ENCODE results near the gene IQCE. TPM values are rescaled to one million over a fixed set of nuclear protein-coding genes. Genes with fewer than 3 reads are reported as not detected.

The IQCE gene
- total and polyA plus RNA-seq, 2 donors (not counting 1 experiment from before 2014, with no cell fraction given): 5.3 to 8.3 TPM

DNA sequence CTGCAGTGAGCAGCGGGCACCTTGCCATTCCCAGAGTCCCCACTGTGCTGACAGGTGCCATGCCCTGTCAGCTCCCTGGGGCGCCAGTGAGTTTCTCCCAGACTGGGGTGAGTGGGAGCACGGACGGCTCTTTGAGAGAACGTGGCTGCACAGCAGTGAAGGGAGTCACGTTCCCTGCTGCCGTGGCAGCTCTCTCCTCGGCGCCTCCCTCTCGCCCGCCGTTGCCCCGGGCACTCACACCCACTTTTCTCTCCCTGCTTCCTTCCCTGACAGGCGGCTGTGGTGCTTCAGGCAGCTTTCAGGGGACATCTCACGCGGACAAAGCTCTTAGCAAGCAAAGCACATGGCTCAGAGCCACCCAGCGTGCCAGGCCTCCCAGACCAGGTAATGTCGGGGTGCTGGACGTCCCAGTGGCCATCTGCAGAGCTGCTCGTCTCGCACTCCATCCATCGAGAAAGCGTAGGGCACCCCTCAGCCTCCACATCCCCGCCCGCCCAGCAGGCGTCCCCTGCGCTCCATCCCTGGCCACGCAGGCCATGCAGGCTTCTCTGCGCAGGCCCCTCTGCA is 45.9 kb downstream of the IQCE start:
- peaks cover 5% of the 10 kb centered on the region for H3K36me3 ChIP-seq (ENCODE audit: control insufficient read depth, insufficient read depth, low read length)
- H3K4me3 ChIP-seq (replicated peaks in 1 of 4; ENCODE audit: control extremely low read depth in 1 of 4, insufficient read depth in 1 of 4, low read depth in 3 of 4, low read length in 4 of 4): no peak overlapping the region
- no peaks in the 10 kb centered on the region for H3K9me3 ChIP-seq (ENCODE audit: control insufficient read depth, insufficient read depth, low read depth, low read length)
- H3K4me2 ChIP-seq (ENCODE audit: extremely low read depth, insufficient read depth, low read length): no peak overlapping the region
- no peak overlapping the region for H3K9ac ChIP-seq (ENCODE audit: insufficient read depth, low read length)
- no peaks in the 10 kb centered on the region for H3K4me1 ChIP-seq (ENCODE audit: control insufficient read depth, extremely low read depth, insufficient read depth, low read length)
- H3K79me2 ChIP-seq (ENCODE audit: control insufficient read depth, insufficient read depth, low read length): no peaks in the 10 kb centered on the region
- DNase-seq (ENCODE audit: low read depth in 2 of 2): no peak
- no peak overlapping the region for H3K27ac ChIP-seq (ENCODE audit: insufficient read depth, low read length)
- H2AFZ ChIP-seq (ENCODE audit: low read length): no peak overlapping the region
- no peak for TF ChIP-seq CTCF (conservative IDR thresholded peaks at IDR 0.05 in 1 of 2, IDR thresholded peaks at IDR 0.05 in 1 of 2; ENCODE audit: low read depth in 1 of 2, low read length in 2 of 2)
- TF ChIP-seq EZH2 (IDR thresholded peaks at IDR 0.05; ENCODE audit: low read length, missing control alignments): no peak
- H4K20me1 ChIP-seq (ENCODE audit: control insufficient read depth, extremely low read depth, insufficient read depth, low read length): no peaks in the 10 kb centered on the region
- no peaks in the 10 kb centered on the region for H3K27me3 ChIP-seq (ENCODE audit: control insufficient read depth, insufficient read depth, low read length)

DNA sequence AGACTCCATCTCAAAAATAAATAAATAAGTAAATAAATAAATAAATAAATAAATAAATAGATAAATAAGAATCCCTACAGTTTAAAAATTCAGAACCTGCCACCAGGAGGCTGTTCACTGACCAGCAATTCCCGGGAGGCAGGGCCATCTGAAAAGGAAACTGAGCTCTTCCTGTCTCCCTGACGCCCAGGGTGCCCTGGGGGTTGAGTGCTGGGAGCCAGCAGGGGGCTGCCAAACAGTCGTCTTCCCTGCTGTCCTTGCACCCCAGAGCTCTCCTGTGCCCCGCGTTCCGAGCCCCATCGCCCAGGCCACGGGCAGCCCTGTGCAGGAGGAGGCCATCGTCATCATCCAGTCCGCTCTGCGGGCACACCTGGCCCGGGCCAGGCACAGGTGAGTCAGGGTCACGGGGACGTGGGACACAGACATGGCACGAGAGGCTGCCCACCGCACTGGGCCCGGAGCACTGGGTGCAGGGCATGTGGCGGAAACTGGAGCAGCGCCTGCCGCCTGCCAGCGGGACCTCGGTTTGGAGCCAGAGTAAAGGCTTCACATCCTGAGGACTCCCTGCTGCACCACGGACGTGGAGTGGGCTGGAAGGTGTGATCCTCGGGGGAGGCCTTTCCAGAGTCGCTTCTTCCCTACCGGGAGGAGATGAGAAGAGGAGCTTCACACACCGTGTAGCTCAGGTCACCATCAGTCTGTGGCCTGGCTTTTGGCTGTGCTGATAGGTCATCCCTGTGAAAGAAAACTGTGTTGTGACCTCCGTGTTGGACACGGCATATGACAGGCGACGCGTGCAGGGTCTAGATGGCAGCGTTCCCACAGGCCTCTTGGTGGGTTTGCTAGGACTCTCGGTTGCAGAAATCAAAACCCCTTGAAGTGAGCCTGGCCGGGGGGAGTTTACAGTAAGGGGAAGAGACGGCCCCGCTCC is 47.1 kb downstream of the IQCE start:
- no peak overlapping the region for H3K27ac ChIP-seq (ENCODE audit: insufficient read depth, low read length)
- TF ChIP-seq CTCF (conservative IDR thresholded peaks at IDR 0.05 in 1 of 2, IDR thresholded peaks at IDR 0.05 in 1 of 2; ENCODE audit: low read depth in 1 of 2, low read length in 2 of 2) (no peak), EZH2 (IDR thresholded peaks at IDR 0.05; ENCODE audit: low read length, missing control alignments) (no peak)
- no peak for DNase-seq (ENCODE audit: low read depth in 2 of 2)
- H3K27me3 ChIP-seq (ENCODE audit: control insufficient read depth, insufficient read depth, low read length): no peaks in the 10 kb centered on the region
- H3K36me3 ChIP-seq (ENCODE audit: control insufficient read depth, insufficient read depth, low read length): peaks cover 2% of the 10 kb centered on the region
- H3K4me1 ChIP-seq (ENCODE audit: control insufficient read depth, extremely low read depth, insufficient read depth, low read length): no peaks in the 10 kb centered on the region
- H3K79me2 ChIP-seq (ENCODE audit: control insufficient read depth, insufficient read depth, low read length): no peaks in the 10 kb centered on the region
- no peaks in the 10 kb centered on the region for H3K9me3 ChIP-seq (ENCODE audit: control insufficient read depth, insufficient read depth, low read depth, low read length)
- H3K4me2 ChIP-seq (ENCODE audit: extremely low read depth, insufficient read depth, low read length): no peak overlapping the region
- no peaks in the 10 kb centered on the region for H4K20me1 ChIP-seq (ENCODE audit: control insufficient read depth, extremely low read depth, insufficient read depth, low read length)
- H3K4me3 ChIP-seq (replicated peaks in 1 of 4; ENCODE audit: control extremely low read depth in 1 of 4, insufficient read depth in 1 of 4, low read depth in 3 of 4, low read length in 4 of 4): no peak overlapping the region
- no peak overlapping the region for H2AFZ ChIP-seq (ENCODE audit: low read length)
- no peak overlapping the region for H3K9ac ChIP-seq (ENCODE audit: insufficient read depth, low read length)

GRCh38 chr7:2606539-2606936 is 47.8 kb downstream of the IQCE start:
- no peak overlapping the region for H3K27ac ChIP-seq (ENCODE audit: insufficient read depth, low read length)

More at GRCh38 chr7:2606539-2606936, 47.8 kb downstream of the IQCE start:
- H3K4me1 ChIP-seq (ENCODE audit: control insufficient read depth, extremely low read depth, insufficient read depth, low read length): no peaks in the 10 kb centered on the region
- H3K27me3 ChIP-seq (ENCODE audit: control insufficient read depth, insufficient read depth, low read length): no peaks in the 10 kb centered on the region
- no peaks in the 10 kb centered on the region for H4K20me1 ChIP-seq (ENCODE audit: control insufficient read depth, extremely low read depth, insufficient read depth, low read length)
- H3K36me3 ChIP-seq (ENCODE audit: control insufficient read depth, insufficient read depth, low read length): no peaks in the 10 kb centered on the region
- H3K9me3 ChIP-seq (ENCODE audit: control insufficient read depth, insufficient read depth, low read depth, low read length): no peaks in the 10 kb centered on the region
- no peak overlapping the region for H2AFZ ChIP-seq (ENCODE audit: low read length)
- H3K79me2 ChIP-seq (ENCODE audit: control insufficient read depth, insufficient read depth, low read length): no peaks in the 10 kb centered on the region
- H3K4me2 ChIP-seq (ENCODE audit: extremely low read depth, insufficient read depth, low read length): no peak overlapping the region
- no peak for DNase-seq (ENCODE audit: low read depth in 2 of 2)
- no peak overlapping the region for H3K4me3 ChIP-seq (replicated peaks in 1 of 4; ENCODE audit: control extremely low read depth in 1 of 4, insufficient read depth in 1 of 4, low read depth in 3 of 4, low read length in 4 of 4)
- no peak for TF ChIP-seq CTCF (conservative IDR thresholded peaks at IDR 0.05 in 1 of 2, IDR thresholded peaks at IDR 0.05 in 1 of 2; ENCODE audit: low read depth in 1 of 2, low read length in 2 of 2)
- no peak for TF ChIP-seq EZH2 (IDR thresholded peaks at IDR 0.05; ENCODE audit: low read length, missing control alignments)
- H3K9ac ChIP-seq (ENCODE audit: insufficient read depth, low read length): no peak overlapping the region
